Spleen (tissue), 11 donors: ENCODE data around the gene ANKRD45. TPM values are rescaled to one million over a fixed set of nuclear protein-coding genes. Genes with fewer than 3 reads are reported as not detected.
"Not testable (repeated sequence)": the region's sequence is repeated elsewhere in the genome, so short reads cannot be mapped to it uniquely, and the experiment has no call there.

Experiments used
- DNase-seq: peaks from one replicate; pipeline ENCODE4 v3.0.0-alpha.2; 2020
- H3K27ac ChIP-seq, 8 donors: fragments of 200-600 bp; sonication (generic) in 7 of 8; 1 replicate in 4 of 8; 2 replicates in 4 of 8; pipeline versions ENCODE4 v1.5.0 to v1.8.0; 2016 to 2021; ENCODE audit warnings: inconsistent platforms in 4 of 8, mild to moderate bottlenecking in 4 of 8, moderate library complexity in 1 of 8
- H3K27me3 ChIP-seq, 7 donors: fragments of 200-600 bp; sonication (generic) in 6 of 7; replicated peaks in 1 of 7; 1 replicate in 4 of 7; 2 replicates in 3 of 7; pipeline versions ENCODE4 v1.5.0 to v1.8.0; 2016 to 2021; ENCODE audit warnings: inconsistent platforms in 3 of 7, mild to moderate bottlenecking in 1 of 7
- H3K36me3 ChIP-seq, 6 donors: fragments of 200-600 bp; sonication (generic) in 5 of 6; 1 replicate in 4 of 6; 2 replicates in 2 of 6; pipeline versions ENCODE4 v1.5.0 to v1.8.0; 2016 to 2021; ENCODE audit warnings: inconsistent platforms in 2 of 6
- H3K4me1 ChIP-seq, 6 donors: fragments of 200-600 bp; sonication (generic) in 5 of 6; 1 replicate in 3 of 6; 2 replicates in 3 of 6; pipeline versions ENCODE4 v1.5.0 to v1.8.0; 2016 to 2021; ENCODE audit warnings: inconsistent platforms in 3 of 6
- H3K4me3 ChIP-seq, 8 donors: fragments of 200-600 bp; sonication (generic) in 7 of 8; 1 replicate in 4 of 8; 2 replicates in 4 of 8; pipeline versions ENCODE4 v1.5.0 to v1.8.0; 2016 to 2021; ENCODE audit warnings: inconsistent platforms in 4 of 8, mild to moderate bottlenecking in 4 of 8, moderate library complexity in 2 of 8
- H3K9me3 ChIP-seq, 8 donors: fragments of 200-600 bp; sonication (generic) in 7 of 8; 1 replicate in 4 of 8; 2 replicates in 4 of 8; pipeline versions ENCODE4 v1.5.0 to v1.8.0; 2016 to 2021; ENCODE audit warnings: inconsistent platforms in 4 of 8
- CTCF ChIP-seq, 11 experiments: fragments of 200-600 bp in 7 of 11; fragments of 450-650 bp in 4 of 11; sonication (generic) in 4 of 11; IDR thresholded peaks in 8 of 11; conservative IDR thresholded peaks in 3 of 11; 1 replicate in 7 of 11; 2 replicates in 4 of 11; pipeline versions ENCODE4 v1.4.0 to v1.8.0; 2016 to 2021; ENCODE audit warnings: antibody characterized with exemption in 11 of 11, inconsistent platforms in 4 of 11, mild to moderate bottlenecking in 1 of 11
- POLR2A ChIP-seq, 3 donors: fragments of 450-650 bp; IDR thresholded peaks; one replicate each; pipeline ENCODE4 v1.5.1; 2017; ENCODE audit warnings: antibody characterized with exemption in 3 of 3, mild to moderate bottlenecking in 1 of 3
- POLR2AphosphoS5 ChIP-seq, 3 donors: sonication (generic); formaldehyde crosslinking; IDR thresholded peaks; one replicate each; pipeline ENCODE4 v1.5.1; 2017; ENCODE audit warnings: antibody characterized with exemption in 3 of 3
- WGBS, 5 donors: extraction: QIAGEN DNeasy Blood & Tissue Kit in 3 of 5; methylation state at CpG; one replicate each; pipeline versions ENCODE4 v1.1.5 to v1.1.7; 2013 to 2018; 5-methylcytosine and 5-hydroxymethylcytosine counted together
- intact Hi-C: fragments of 100-400 bp; cut with DNase I; formaldehyde crosslinking; loops from one replicate; pipeline ENCODE4 v1.15.0; 2023; ENCODE audit warnings: low total_unique reads
- polyA plus RNA-seq, 3 donors: library from polyadenylated mRNA; stranded (reverse); fragments of 200-250 nt; gene quantifications; one replicate each; pipeline ENCODE4 v1.2.1, GENCODE V29; 2013
- total RNA-seq, 7 donors: library from RNA; depleted of rRNA in 3 of 7; stranded (reverse); fragments of >200 nt in 3 of 7; fragmentation: NEBNext Ultra II Directional in 4 of 7; extraction: Animal tissue kit (Norgen Biotek cat#: 25700) in 4 of 7; gene quantifications; one replicate each; pipeline versions ENCODE4 v1.1.0 to v1.2.1, GENCODE V29; 2016 to 2021
- donor health status: healthy with polysubstance abuse.
- donor health status: DM: no; HTN: no; CAD: no; lungs with moderate emphysema.
- donor health status: DM: no; HTN: no; CAD: no.
- donor health status: Bipolar disorder and iron deficiency.
- donor health status: healthy.
- donor health status: DM: no; HTN: no; CAD: no.
- donor health status: DM: yes; HTN: yes; CAD: no.

Gene ANKRD45
- total and polyA plus RNA-seq, 10 donors = 0.13 to 1.1 (median 0.73) TPM; not detected in 1

- TF ChIP-seq CTCF (IDR thresholded peaks at IDR 0.05 in 8 of 11, conservative IDR thresholded peaks at IDR 0.05 in 3 of 11) (no peak), POLR2AphosphoS5 (IDR thresholded peaks at IDR 0.05) (no peak), POLR2A (IDR thresholded peaks at IDR 0.05) (no peak)
- Histone ChIP-seq H3K4me3 (no peak overlapping the region), H3K27me3 (no peaks in the 10 kb centered on the region), H3K9me3 (no peaks in the 10 kb centered on the region), H3K4me1 (no peaks in the 10 kb centered on the region), H3K36me3 (no peaks in the 10 kb centered on the region), H3K27ac (peak overlapping the region in 1 of 8 donors; percentile 59)
- intact Hi-C loops = no loop called here
- 92 to 96% (median 94%) methylated on average over 4 of the region's 4 CpGs for WGBS, 5 donors
- DNase-seq = no peak
Observed at GRCh38 chr1:173573596-173573995, 96.1 kb downstream of the ANKRD45 start.

GRCh38 chr1:173572201-173572873 lies 97.3 kb downstream of the ANKRD45 start:
- peak overlapping the region in 1 of 8 donors; percentile 59 for H3K27ac ChIP-seq
- WGBS, 5 donors = 89 to 95% (median 93%) methylated on average over 3 of the region's 3 CpGs
- no peaks in the 10 kb centered on the region for H3K36me3 ChIP-seq
- intact Hi-C loops = no loop called here
- no peak overlapping the region for H3K4me3 ChIP-seq
- H3K27me3 ChIP-seq = no peaks in the 10 kb centered on the region
- DNase-seq = no peak
- peaks cover 0 to 13% (median 3%) of the 10 kb centered on the region in 8 donors for H3K9me3 ChIP-seq
- TF ChIP-seq POLR2AphosphoS5 (IDR thresholded peaks at IDR 0.05) (no peak), CTCF (IDR thresholded peaks at IDR 0.05 in 8 of 11, conservative IDR thresholded peaks at IDR 0.05 in 3 of 11) (no peak), POLR2A (IDR thresholded peaks at IDR 0.05) (no peak)
- H3K4me1 ChIP-seq = no peaks in the 10 kb centered on the region

GRCh38 chr1:173570370-173571007 lies 99.2 kb downstream of the ANKRD45 start:
- Histone ChIP-seq H3K27me3 (no peaks in the 10 kb centered on the region), H3K27ac (no peak overlapping the region), H3K36me3 (no peaks in the 10 kb centered on the region), H3K9me3 (peaks cover 0 to 20% (median 7%) of the 10 kb centered on the region in 8 donors), H3K4me3 (no peak overlapping the region), H3K4me1 (no peaks in the 10 kb centered on the region)
- no peak for DNase-seq
- WGBS, 5 donors = 65 to 78% (median 77%) methylated on average over 4 of the region's 4 CpGs
- TF ChIP-seq POLR2AphosphoS5 (IDR thresholded peaks at IDR 0.05) (no peak), CTCF (IDR thresholded peaks at IDR 0.05 in 8 of 11, conservative IDR thresholded peaks at IDR 0.05 in 3 of 11) (no peak), POLR2A (IDR thresholded peaks at IDR 0.05) (no peak)
- intact Hi-C loops = no loop called here

DNA sequence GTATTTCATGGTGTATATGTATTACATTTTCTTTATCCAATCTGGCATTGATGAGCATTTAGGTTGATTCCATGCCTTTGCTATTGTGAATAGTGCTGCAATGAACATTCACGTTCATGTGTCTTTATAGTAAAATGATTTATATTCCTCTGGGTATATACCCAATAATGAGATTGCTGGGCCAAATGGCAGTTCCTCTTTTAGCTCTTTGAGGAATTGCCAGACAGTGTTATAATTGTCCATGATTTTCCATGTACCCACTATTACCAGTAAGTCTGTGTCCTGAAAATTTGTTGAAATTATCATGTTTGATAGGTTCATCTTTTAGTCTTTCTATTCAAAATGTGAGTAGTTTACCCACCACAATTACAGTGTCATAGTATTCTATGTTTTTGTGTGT lies 101.2 kb downstream of the ANKRD45 start:
- intact Hi-C loops = no loop called here
- Histone ChIP-seq H3K4me3 (no peak overlapping the region), H3K36me3 (no peaks in the 10 kb centered on the region), H3K27ac (no peak overlapping the region), H3K27me3 (no peaks in the 10 kb centered on the region), H3K4me1 (no peaks in the 10 kb centered on the region), H3K9me3 (peaks cover 0 to 24% (median 11%) of the 10 kb centered on the region in 8 donors)
- DNase-seq = no peak
- TF ChIP-seq POLR2A (IDR thresholded peaks at IDR 0.05) = no peak
- TF ChIP-seq CTCF (IDR thresholded peaks at IDR 0.05 in 8 of 11, conservative IDR thresholded peaks at IDR 0.05 in 3 of 11) = no peak
- TF ChIP-seq POLR2AphosphoS5 (IDR thresholded peaks at IDR 0.05) = no peak
- 74 to 97% (median 82%) methylated on average over 1 of the region's 1 CpG for WGBS, 5 donors

- H3K4me3 ChIP-seq, H3K36me3 ChIP-seq, H3K27ac ChIP-seq, H3K4me1 ChIP-seq, DNase-seq, H3K27me3 ChIP-seq, intact Hi-C loops: not testable (repeated sequence)
- peaks cover 0 to 24% (median 11%) of the 10 kb centered on the region in 8 donors for H3K9me3 ChIP-seq
- WGBS, 5 donors = 53 to 89% (median 83%) methylated on average over 1 of the region's 1 CpG
Observed at GRCh38 chr1:173563846-173564245, 105.8 kb downstream of the ANKRD45 start.
